Amygdala (tissue), 56 donors: ENCODE measurements around the gene TESK2.
"Not testable (repeated sequence)": the region's sequence is repeated elsewhere in the genome, so short reads cannot be mapped to it uniquely, and the experiment has no call there.

ENCODE experiments used
- DNase-seq, 56 donors: peaks; one replicate each; lab custom pipeline; 2025; lab: John Stamatoyannopoulos, UW

Gene TESK2

DNA sequence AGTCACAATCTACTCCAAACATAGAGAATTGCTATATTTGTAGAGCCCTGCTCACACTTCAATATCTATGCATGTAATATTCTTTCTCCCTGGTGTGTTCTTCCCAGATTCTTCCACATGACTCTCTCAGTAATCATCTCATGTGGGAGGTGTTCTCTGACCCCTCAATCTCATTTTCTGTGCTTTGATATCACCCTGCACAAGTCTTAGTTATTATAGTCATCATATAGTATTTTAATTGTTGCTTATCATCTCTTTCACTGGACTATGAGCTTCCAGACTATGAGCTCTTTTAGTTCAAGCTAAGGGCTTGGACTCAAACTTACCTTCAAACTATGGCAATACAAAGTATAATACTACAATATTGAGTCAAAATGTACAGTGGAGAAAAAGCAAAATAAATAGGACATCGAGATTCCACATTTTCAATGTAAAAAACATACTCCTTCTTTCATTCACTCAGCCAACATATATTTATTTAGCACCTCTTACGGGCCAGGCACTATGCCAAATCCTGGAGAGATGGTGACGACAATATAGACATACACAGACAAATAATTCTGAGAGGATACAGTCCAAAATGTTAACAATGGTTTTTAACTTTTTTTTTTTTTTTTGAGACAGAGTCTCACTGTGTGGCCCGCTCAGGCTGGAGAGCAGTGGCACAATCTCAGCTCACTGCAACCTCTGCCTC is 12.7 kb downstream of the TESK2 start:
- DNase-seq = peak in 2 of 56 donors; percentile 3 to 21

DNA sequence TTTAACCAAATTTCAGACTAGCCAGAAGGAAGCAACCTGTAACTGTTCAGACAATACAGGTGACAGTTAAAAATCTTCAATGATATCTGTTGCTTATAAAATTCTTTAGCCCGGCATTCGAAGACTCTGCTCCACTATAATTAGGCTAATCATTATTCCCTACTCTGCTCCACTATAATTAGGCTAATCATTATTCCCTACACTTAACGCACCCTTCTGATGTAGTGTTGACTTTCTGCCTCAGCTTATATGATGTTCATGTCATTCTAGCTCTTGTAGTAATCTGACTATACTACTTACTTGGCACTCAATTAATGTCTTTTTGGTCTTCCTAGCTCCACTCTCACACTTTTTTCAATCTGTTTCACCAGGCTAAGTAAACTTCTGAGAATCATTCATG is 13.3 kb downstream of the TESK2 start:
- DNase-seq = no peak

DNA sequence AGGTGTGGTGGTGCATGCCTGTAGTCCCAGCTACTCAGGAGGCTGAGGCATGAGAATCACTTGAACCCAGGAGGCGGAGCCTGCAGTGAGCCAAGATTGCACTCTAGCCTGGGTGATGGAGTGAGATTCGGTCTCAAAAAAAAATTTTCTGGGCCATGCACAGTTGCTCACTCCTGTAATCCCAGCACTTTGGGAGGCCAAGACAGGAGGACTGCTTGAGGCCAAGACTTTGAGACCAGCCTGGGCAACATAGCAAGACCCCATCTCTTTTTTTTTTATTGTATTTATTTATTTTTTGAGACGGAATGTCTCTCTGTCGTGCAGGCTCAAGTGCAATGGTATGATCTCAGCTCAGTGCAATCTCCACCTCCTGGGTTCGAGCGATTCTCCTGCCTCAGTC is 16.8 kb downstream of the TESK2 start:
- not testable (repeated sequence) for DNase-seq

DNA sequence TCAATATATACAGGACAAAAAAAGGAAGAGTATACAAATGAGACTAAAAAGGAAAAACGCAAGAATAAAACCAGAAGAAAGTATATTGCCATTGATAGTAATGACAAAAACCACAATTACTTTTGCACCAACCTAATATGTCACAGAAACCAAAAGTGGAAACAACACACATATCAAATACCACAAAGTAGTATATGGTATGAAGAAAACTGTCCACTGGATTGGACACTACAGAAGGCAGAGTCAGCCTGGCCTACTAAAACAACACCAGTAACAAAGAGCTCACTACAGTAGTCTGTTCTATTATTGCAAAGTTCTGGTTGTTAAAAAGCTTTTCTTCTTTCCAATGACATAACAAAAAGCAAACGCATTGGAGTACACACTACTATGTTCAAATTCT is 17.7 kb downstream of the TESK2 start:
- DNase-seq = no peak

DNA sequence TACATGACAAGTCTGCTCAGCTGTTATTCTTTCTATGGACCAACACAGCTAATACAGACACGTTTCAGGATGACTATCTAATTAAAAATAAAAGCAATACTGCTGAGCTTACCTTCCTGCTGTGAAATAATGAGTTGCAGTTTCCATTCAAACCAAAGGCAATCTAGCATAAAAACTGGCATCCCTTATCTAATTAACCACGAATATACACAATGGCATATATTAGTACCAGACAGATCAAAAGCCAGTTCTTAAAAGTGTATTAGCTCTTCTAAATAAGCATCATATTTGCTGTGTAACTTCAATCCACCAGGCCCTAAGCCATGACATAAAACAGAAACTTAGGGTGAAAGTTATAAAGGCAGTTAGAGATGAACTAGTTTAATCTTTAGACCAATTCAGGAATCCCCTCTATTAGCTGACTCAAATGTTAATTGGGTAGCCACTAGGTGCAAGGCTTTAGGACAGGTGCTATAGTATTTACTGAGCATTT is 20.6 kb downstream of the TESK2 start:
- no peak for DNase-seq

DNA sequence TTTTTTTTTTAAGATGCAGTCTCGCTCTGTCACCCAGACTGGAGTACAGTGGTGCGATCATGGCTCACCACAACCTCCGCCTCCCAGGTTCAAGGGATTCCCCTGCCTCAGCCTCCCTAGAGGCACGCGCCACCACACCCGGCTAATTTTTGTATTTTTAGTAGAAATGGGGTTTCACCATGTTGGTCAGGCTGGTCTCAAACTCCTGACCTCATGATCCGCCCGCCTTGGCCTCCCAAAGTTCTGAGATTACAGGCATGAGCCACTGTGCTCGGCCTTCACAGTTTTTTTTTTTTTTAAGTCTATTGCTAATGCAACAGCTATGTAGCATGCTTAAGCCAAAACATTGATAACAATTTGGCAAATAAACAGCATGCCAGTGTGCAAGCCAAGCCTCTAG is 23.6 kb downstream of the TESK2 start:
- not testable (repeated sequence) for DNase-seq

DNA sequence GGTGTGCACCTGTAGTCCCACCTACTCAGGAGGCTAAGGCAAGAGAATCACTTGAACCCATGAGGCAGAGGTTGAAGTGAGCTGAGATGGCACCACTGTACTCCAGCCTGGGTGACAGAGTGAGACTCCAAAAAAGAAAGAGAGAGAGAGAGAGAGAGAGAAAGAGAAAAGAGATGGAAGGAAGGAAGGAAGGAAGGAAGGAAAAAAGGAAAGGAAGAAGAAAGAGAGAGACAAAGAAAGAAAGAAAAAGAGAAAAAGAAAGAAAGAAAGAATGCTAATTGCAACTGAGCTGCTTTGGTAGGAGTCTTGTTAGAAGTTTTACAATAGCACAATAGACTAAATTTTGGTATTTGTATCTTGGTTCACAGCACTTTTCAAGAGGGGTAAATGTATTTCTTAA is 25.7 kb downstream of the TESK2 start:
- no peak for DNase-seq

DNA sequence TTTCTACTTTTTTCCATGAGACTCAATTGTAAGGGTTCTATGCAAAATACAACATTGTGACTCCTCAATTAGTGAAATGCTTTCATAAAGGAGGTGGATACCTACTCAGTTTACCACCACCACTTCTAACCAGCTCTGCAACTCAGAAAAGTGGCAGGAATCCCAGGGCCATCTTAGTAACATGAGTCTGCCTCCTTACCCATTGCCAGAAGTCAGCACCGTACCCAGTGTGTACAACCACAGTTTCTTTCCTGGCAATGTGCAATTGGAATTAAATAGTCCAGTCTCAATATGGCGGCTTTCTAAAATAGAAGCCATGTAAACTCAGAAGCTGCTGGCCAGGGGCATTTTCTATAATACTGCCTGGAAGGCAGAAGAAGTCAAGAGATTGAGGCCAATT is 32.1 kb downstream of the TESK2 start:
- DNase-seq = no peak

DNA sequence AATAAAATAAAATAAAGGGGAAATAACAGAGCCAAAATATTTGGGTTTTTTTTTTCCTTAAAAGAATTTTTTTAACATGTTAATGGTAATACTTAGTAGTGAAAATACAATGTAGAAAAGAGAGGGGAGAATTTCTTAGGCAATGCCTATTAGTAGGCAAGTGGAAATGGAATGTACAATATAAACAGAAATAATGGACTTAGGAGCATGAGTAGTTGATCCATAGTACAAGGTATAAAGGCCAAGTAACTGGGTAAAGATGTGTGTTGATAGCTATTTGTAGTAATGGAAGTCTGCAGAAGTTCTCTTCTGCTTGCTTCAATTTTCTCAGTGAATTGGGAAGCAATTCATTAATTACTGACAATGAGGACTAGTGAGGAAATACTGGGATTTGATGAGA is 34.4 kb downstream of the TESK2 start:
- no peak for DNase-seq

DNA sequence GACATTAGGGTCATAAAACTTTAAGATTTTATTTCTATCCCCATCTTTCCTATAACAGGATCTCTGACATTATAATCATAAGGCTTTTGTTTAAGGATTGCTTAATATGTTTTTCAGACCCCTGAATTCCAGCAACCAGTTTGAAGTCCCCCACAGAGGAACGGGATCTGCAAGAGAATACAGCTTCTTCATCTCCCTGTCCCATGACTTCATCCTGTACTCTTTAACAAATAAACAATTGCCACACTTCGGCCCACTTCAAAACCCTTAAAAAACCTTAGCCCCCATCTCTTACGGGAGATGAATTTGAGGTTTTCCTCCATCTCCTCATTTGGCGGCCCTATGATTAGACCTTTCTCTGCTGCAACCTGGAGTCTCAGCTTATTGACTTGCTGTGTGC is 35.8 kb downstream of the TESK2 start:
- no peak for DNase-seq

DNA sequence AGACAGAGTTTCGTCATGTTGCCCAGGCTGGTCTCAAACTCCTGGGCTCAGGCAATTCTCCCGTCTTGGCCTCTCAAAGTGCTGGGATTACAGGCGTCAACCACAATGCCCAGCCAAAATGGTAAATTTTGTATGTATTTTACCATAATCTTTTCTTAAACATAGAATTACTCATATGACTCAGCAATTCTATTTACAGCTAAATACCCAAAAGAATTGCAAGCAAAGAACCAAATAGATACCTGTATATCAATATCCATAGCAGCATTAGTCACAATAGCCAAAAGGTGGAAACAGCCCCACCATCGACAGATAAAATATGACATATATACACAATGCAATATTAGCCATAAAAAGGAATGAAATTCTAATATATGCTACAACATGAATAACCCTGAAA is 36.5 kb downstream of the TESK2 start:
- DNase-seq = no peak

DNA sequence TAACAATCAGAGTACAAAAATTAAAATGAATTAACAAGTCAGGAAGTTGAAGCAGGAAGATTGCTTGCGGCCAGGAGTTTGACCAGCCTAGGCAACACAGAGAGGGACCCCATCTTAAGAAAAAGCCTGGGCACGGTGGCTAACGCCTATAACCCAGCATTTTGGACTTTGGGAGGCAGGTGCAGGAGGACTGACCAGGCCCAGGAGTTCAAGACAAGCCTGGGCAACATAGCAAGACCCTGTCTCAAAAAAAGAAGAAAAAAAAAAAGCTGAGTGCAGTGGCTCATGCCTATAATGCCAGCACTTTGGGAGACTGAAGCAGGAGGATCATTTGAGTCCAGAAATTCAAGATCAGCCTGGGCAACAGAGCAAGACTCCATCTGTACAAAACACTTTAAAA is 38.5 kb downstream of the TESK2 start:
- DNase-seq = no peak

DNA sequence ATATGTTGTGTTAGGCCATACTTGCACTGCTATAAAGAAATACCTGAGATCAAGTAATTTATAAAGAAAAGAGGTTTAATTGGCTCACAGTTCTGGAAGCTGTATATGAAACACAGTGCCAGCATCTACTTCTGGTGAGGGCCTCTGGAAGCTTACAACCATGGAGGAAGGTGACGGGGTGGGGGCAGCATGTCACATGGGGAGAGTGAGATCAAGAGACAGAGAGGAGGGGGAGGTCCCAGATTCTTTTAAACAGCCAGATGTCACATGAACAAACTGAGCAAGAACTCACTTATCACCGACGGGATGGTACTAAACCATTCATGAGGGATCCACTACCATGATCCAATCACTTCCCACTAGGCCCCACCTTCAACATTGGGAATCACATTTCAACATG is 42.6 kb downstream of the TESK2 start:
- DNase-seq = no peak

DNA sequence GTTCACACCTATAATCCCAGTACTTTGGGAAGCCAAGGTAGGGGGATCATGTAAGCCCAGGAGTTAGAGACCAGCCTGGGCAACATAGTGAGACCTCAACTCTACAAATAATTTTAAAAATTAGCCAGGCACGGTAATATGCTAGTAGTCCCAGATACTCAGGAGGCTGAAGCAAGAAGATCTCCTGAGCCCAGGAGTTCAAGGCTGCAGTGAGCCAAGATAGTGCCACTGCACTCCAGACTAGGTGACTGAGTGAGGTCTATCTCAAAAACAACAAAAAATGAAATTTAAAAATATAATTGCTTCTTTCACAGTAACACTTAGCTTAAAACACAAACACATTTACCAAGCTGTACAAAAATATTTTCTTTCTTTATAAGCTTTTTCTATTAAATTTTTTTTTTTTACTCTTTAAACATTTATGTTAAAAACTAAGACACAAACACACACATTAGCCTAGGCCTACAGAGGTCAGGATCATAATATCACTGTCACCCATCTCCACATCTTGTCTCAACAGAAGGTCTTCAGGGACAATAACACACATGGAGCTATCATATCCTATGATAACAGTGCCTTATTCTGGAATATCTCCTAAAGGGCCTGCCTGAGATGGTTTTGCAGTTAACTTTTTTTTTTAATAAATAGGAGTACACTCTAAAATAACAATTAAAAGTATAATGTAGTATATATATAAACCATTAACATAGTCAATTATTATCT is 43.9 kb downstream of the TESK2 start:
- DNase-seq = no peak

DNA sequence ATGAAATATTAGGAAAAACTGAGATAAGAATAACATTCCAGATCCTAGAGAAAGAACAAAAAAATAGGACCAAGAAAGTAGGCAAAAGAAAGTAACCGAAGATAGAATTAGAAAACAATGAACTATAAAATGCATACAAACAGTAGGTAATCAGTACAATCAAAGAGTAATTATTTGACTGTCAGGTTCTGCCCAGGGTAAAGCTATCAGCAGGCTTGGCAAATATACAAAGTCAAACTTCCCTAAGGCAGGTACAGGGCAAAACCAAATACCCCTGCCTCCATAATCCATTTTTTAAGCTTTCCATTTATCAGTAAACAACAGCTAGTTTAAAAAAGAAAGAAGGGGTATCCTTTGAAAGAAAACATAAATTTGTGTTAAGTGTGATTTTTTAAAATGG is 44.4 kb downstream of the TESK2 start:
- no peak for DNase-seq

DNA sequence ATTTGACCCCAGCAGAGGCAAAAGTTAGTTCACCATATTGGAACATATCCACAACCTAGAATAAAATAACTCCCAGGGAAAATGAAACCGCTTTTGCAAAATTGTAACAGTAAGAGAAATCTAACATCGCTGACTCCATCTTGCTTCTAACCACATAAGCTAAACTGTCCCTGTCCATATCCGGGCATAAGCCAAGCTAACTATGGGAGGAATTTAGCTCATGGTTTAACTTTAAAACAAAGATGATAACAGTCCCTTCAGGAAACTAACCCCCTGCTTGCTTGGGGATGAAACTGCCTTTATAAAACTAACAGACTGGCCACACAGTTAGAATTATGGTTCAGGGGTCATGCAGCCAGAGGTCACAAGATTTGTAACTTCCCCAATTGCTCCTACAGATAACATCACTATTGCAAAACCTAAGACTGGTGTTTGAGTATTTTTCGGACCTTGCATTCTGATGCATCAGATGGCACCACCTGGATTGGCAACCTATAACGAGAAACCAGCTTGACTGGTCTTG is 46.3 kb downstream of the TESK2 start:
- DNase-seq = no peak

DNA sequence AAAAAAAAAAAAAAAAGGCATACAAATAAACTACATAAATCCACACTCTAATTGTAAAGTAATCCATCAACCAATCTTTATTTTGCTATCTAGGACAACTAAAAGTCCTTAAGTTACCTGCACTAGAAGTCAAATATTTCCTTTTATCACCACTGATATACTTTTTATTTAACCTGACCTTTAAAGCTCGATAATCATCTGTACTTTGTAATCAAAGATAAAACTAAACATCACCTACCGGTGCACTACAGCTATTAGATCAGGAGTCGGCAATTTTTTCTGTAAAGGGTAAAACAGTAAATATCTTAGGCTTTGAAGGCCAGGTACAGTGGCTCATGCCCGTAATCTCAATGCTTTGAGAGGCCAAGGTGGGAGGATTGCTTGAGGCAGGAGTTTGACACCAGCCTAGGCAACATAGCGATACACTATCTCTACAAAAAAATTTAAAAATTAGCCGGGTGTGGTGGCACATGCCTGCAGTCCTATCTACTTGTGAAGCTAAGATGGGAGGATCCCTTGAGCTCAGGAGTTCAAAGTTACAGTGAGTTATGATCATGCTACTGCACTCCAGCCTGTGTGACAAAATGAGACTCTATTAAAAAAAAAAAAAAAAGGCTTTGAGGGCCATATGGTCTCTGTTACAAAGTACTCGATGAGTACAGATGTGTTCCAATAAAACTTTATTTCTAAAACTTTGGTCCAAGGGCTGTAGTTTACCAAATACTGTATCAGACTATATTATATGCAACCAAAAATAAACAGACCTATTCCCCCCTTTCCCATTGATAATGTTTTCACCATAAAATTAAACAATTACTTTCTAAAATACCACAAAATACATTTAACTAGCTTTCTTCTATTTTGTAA is 47.1 kb downstream of the TESK2 start:
- DNase-seq = no peak

DNA sequence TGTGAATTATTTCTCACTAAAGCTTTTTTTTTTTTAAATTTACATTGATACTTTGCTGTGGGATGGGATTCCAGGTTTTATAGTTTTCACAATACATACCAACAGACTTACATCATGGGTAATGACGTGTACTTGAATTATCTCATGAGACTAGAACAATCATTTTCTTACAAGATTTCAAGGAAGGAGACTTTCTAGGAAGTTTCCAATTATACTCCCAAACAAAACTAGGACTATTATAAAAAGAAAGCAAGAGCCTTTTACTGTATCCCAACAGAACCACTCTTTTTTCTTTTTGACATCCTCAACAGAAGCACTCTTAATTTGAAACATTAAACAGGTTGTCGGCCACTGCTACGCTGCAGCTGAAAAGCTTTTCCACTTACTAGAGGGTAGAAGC is 48.7 kb downstream of the TESK2 start:
- no peak for DNase-seq

DNA sequence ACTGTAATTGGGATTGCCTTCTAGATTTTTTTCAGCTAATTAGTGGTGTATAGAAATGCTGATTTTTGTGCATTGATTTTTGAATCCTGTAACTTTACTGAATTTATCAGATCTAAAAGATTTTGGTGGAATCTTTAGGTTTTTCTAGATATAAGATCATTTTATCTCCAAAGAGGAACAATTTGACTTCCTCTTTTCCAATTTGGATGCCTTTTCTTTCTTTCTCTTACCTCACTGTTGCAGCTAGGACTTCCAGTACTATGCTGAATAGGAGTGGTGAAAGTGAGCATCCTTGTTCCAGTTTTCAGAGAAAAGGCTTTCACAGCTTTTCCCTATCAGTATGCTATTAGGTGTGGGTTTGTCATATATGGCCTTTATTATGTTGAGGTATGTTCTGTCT is 53.6 kb downstream of the TESK2 start:
- DNase-seq = no peak

DNA sequence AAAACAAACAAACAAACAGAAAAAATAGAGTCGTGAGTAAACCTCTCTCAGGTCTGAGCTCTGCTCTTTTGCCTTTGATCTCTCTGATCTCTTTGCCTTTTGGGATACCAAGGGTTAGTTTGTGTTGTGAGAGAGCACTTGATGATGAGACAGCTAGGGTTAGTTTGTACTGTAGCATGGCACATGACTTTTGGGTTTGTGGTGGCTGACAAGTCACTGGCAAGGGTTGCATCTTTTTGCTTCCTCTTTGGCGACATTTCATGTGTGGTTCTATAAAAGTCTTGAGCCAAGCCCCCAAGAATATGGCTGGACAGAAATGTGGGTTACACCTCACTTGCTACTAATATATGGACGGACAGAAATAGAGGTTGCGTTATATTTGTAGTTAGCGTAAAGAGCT is 60.5 kb downstream of the TESK2 start:
- no peak for DNase-seq

DNA sequence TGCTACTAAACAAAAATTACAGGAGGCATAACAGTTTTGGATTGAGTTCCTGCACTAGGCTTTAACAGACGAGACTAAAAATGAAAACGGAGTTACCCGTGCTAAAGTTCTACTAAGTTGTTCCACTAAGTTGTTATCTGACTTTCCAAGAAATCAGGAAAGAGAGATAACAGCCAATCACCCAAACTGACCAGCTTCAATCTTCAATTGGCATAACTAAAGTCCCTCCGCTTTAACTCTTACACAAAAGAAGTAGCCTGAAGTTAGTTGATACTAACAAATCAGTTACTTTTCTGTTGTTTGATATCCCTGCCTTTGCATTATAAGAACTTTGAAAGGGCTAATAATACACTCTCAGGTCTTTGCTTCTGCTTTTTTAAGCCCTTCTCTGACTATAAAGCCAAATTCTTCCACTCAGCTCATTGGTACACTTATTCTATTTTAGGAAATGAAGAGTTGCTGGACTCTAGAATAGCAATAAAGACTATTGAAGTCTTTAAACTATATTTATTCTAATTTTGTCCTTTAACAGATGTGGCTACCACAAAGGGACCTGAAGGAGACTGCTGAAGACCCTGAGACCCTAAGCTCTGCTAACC is 61.3 kb downstream of the TESK2 start:
- no peak for DNase-seq
